Midbrain (tissue), 1 donor: ENCODE results near the gene A1BG.

Experiments used
- DNase-seq: peaks from one replicate; lab custom pipeline; 2025; lab: John Stamatoyannopoulos, UW

The A1BG gene

GRCh38 chr19:58352760-58353671, at the start of gene A1BG:
Gene A1BG, minus strand, starts transcription at chr19:58353492. Its CDS starts 55 bp downstream, at chr19:58353437.
- no peak for DNase-seq

GRCh38 chr19:58401840-58402421, 48.6 kb upstream of the A1BG start:
- DNase-seq = no peak

- peak; percentile 99 for DNase-seq
Observed at GRCh38 chr19:58400916-58401839, 47.9 kb upstream of the A1BG start.

- peak; percentile 19 for DNase-seq
Observed at GRCh38 chr19:58400316-58400915, 47.1 kb upstream of the A1BG start.

- no peak for DNase-seq
Observed at GRCh38 chr19:58399903-58400302, 46.6 kb upstream of the A1BG start.

- DNase-seq = no peak
Observed at GRCh38 chr19:58398545-58398944, 45.3 kb upstream of the A1BG start.

GRCh38 chr19:58398087-58398486, 44.8 kb upstream of the A1BG start:
- no peak for DNase-seq

- no peak for DNase-seq
Observed at GRCh38 chr19:58397533-58398037, 44.3 kb upstream of the A1BG start.

- DNase-seq = no peak
Observed at GRCh38 chr19:58396691-58397532, 43.6 kb upstream of the A1BG start.

GRCh38 chr19:58395979-58396627, 42.8 kb upstream of the A1BG start:
- DNase-seq = no peak

- DNase-seq = no peak
Observed at GRCh38 chr19:58395220-58395978, 42.1 kb upstream of the A1BG start, which contains the start of gene RNF225. Gene RNF225, plus strand, starts transcription at chr19:58395656. Its CDS starts 434 bp downstream, at chr19:58396090.

- no peak for DNase-seq
Observed at GRCh38 chr19:58394821-58395219, 41.5 kb upstream of the A1BG start.

- DNase-seq = no peak
Observed at GRCh38 chr19:58393725-58394033, 40.4 kb upstream of the A1BG start.

- no peak for DNase-seq
Observed at GRCh38 chr19:58392945-58393724, 39.8 kb upstream of the A1BG start.

GRCh38 chr19:58388175-58388526, 34.9 kb upstream of the A1BG start:
- no peak for DNase-seq

- no peak for DNase-seq
Observed at GRCh38 chr19:58387338-58388174, 34.3 kb upstream of the A1BG start.

GRCh38 chr19:58386576-58387337, 33.5 kb upstream of the A1BG start, which contains the start of gene RPS5:
Gene RPS5, plus strand, starts transcription at chr19:58387269. Its CDS starts 869 bp downstream, at chr19:58388138.
- DNase-seq = peak; percentile 99
